Activated T-helper 17 cell treated with anti-CD3 and anti-CD28 coated beads, Interleukin-2, amount 50 U/mL, for 72 hours (primary cell): ENCODE results near the gene BEST1. TPM values are rescaled to one million over a fixed set of nuclear protein-coding genes. Genes with fewer than 3 reads are reported as not detected.
A peak's percentile ranks its signal among the peaks of the same experiment; 100 is the strongest.
"Not testable (repeated sequence)": the region's sequence is repeated elsewhere in the genome, so short reads cannot be mapped to it uniquely, and the experiment has no call there.

ENCODE experiments used
- ATAC-seq: fragments of 150-1000 bp; cut with Tn5 transposase; replicated peaks from 2 replicates; pipeline ENCODE4 v1.10.0; 2021; ENCODE audit warnings: mild to moderate bottlenecking, moderate library complexity
- H3K27ac Mint-ChIP-seq: one replicate; pipeline ENCODE4 v1.8.0; 2022; ENCODE audit warnings: mixed read lengths
- H3K27me3 Mint-ChIP-seq: one replicate; pipeline ENCODE4 v1.8.0; 2022; ENCODE audit warnings: mixed read lengths
- H3K36me3 Mint-ChIP-seq: one replicate; pipeline ENCODE4 v1.8.0; 2022; ENCODE audit warnings: low read depth, mild to moderate bottlenecking, mixed read lengths
- H3K4me1 Mint-ChIP-seq: one replicate; pipeline ENCODE4 v1.8.0; 2022; ENCODE audit warnings: mixed read lengths
- H3K4me3 Mint-ChIP-seq: one replicate; pipeline ENCODE4 v1.8.0; 2022; ENCODE audit warnings: mild to moderate bottlenecking, mixed read lengths
- H3K9me3 Mint-ChIP-seq: one replicate; pipeline ENCODE4 v1.8.0; 2022; ENCODE audit warnings: mixed read lengths
- total RNA-seq, 2 donors: library from RNA; stranded (reverse); gene quantifications; one replicate each; pipeline ENCODE4 v1.2.3, GENCODE V29; 2022

BEST1 gene
- total RNA-seq, 2 donors from 2014 or later = 0.05 to 0.24 TPM

- no peaks in the 10 kb centered on the region for H3K27me3 Mint-ChIP-seq
- no peaks in the 10 kb centered on the region for H3K4me1 Mint-ChIP-seq
- H3K4me3 Mint-ChIP-seq = no peak overlapping the region
- ATAC-seq = no peak
- no peak overlapping the region for H3K27ac Mint-ChIP-seq
- H3K9me3 Mint-ChIP-seq = peaks cover 8% of the 10 kb centered on the region
- peaks cover 6% of the 10 kb centered on the region for H3K36me3 Mint-ChIP-seq
Observed at GRCh38 chr11:61985869-61986268, 35.7 kb downstream of the BEST1 start.

GRCh38 chr11:61994981-61995380 lies 44.8 kb downstream of the BEST1 start:
- Mint-ChIP-seq H3K4me3 (no peak overlapping the region), H3K4me1 (no peaks in the 10 kb centered on the region), H3K36me3 (peaks cover 12% of the 10 kb centered on the region), H3K27me3 (no peaks in the 10 kb centered on the region), H3K27ac (no peak overlapping the region), H3K9me3 (peaks cover 7% of the 10 kb centered on the region)
- ATAC-seq = no peak

- Mint-ChIP-seq H3K27me3 (no peaks in the 10 kb centered on the region), H3K9me3 (peaks cover 7% of the 10 kb centered on the region), H3K4me3 (no peak overlapping the region), H3K4me1 (no peaks in the 10 kb centered on the region), H3K36me3 (peaks cover 12% of the 10 kb centered on the region), H3K27ac (no peak overlapping the region)
- ATAC-seq = no peak
Observed at GRCh38 chr11:61996933-61997332, 46.8 kb downstream of the BEST1 start.

- H3K27ac Mint-ChIP-seq = peak overlapping the region; percentile 3
- no peaks in the 10 kb centered on the region for H3K27me3 Mint-ChIP-seq
Observed at GRCh38 chr11:61999141-61999975, 49.2 kb downstream of the BEST1 start.

GRCh38 chr11:62000539-62001446 lies 50.6 kb downstream of the BEST1 start:
- peaks cover 12% of the 10 kb centered on the region for H3K36me3 Mint-ChIP-seq
- ATAC-seq = no peak
- H3K27me3 Mint-ChIP-seq = no peaks in the 10 kb centered on the region
- no peak overlapping the region for H3K27ac Mint-ChIP-seq
- no peak overlapping the region for H3K4me3 Mint-ChIP-seq
- no peaks in the 10 kb centered on the region for H3K4me1 Mint-ChIP-seq
- H3K9me3 Mint-ChIP-seq = peaks cover 7% of the 10 kb centered on the region

More at GRCh38 chr11:61999141-61999975, 49.2 kb downstream of the BEST1 start:
- no peak for ATAC-seq
- Mint-ChIP-seq H3K4me1 (no peaks in the 10 kb centered on the region), H3K36me3 (peaks cover 12% of the 10 kb centered on the region), H3K9me3 (peaks cover 7% of the 10 kb centered on the region), H3K4me3 (no peak overlapping the region)

- Mint-ChIP-seq H3K27me3 (no peaks in the 10 kb centered on the region), H3K27ac (no peak overlapping the region), H3K4me1 (no peaks in the 10 kb centered on the region), H3K36me3 (peaks cover 12% of the 10 kb centered on the region), H3K9me3 (peaks cover 7% of the 10 kb centered on the region), H3K4me3 (no peak overlapping the region)
- ATAC-seq = no peak
Observed at GRCh38 chr11:62001450-62002191, 51.5 kb downstream of the BEST1 start.

GRCh38 chr11:62002283-62002682 lies 52.1 kb downstream of the BEST1 start:
- not testable (repeated sequence) for ATAC-seq, H3K9me3 Mint-ChIP-seq, H3K4me3 Mint-ChIP-seq, H3K4me1 Mint-ChIP-seq, H3K27ac Mint-ChIP-seq, H3K27me3 Mint-ChIP-seq
- H3K36me3 Mint-ChIP-seq = peaks cover 12% of the 10 kb centered on the region

- H3K27ac Mint-ChIP-seq = no peak overlapping the region
- no peak for ATAC-seq
- H3K9me3 Mint-ChIP-seq = peaks cover under 1% of the 10 kb centered on the region
- no peaks in the 10 kb centered on the region for H3K4me1 Mint-ChIP-seq
- no peak overlapping the region for H3K4me3 Mint-ChIP-seq
- no peaks in the 10 kb centered on the region for H3K27me3 Mint-ChIP-seq
- no peaks in the 10 kb centered on the region for H3K36me3 Mint-ChIP-seq
Observed at GRCh38 chr11:62004473-62004872, 54.3 kb downstream of the BEST1 start.

- Mint-ChIP-seq H3K4me1 (no peaks in the 10 kb centered on the region), H3K9me3 (no peaks in the 10 kb centered on the region), H3K36me3 (no peaks in the 10 kb centered on the region), H3K4me3 (no peak overlapping the region), H3K27me3 (no peaks in the 10 kb centered on the region), H3K27ac (no peak overlapping the region)
- ATAC-seq = peak; percentile 80
Observed at GRCh38 chr11:62008193-62008592, 58.0 kb downstream of the BEST1 start.

GRCh38 chr11:62010935-62011528 lies 60.9 kb downstream of the BEST1 start:
- Mint-ChIP-seq H3K27me3 (no peaks in the 10 kb centered on the region), H3K4me3 (no peak overlapping the region), H3K36me3 (no peaks in the 10 kb centered on the region), H3K27ac (no peak overlapping the region), H3K9me3 (no peaks in the 10 kb centered on the region), H3K4me1 (no peaks in the 10 kb centered on the region)
- no peak for ATAC-seq

GRCh38 chr11:62011881-62012280 lies 61.7 kb downstream of the BEST1 start:
- no peaks in the 10 kb centered on the region for H3K27me3 Mint-ChIP-seq
- H3K9me3 Mint-ChIP-seq = no peaks in the 10 kb centered on the region
- no peak overlapping the region for H3K27ac Mint-ChIP-seq
- no peaks in the 10 kb centered on the region for H3K4me1 Mint-ChIP-seq
- ATAC-seq = no peak
- no peak overlapping the region for H3K4me3 Mint-ChIP-seq
- H3K36me3 Mint-ChIP-seq = no peaks in the 10 kb centered on the region

GRCh38 chr11:62012451-62012831 lies 62.3 kb downstream of the BEST1 start:
- H3K27me3 Mint-ChIP-seq = no peaks in the 10 kb centered on the region
- H3K27ac Mint-ChIP-seq = peak overlapping the region; percentile 36
- no peak overlapping the region for H3K4me3 Mint-ChIP-seq
- no peaks in the 10 kb centered on the region for H3K36me3 Mint-ChIP-seq
- no peaks in the 10 kb centered on the region for H3K9me3 Mint-ChIP-seq
- ATAC-seq = no peak
- H3K4me1 Mint-ChIP-seq = no peaks in the 10 kb centered on the region

- Mint-ChIP-seq H3K27me3 (no peaks in the 10 kb centered on the region), H3K4me1 (no peaks in the 10 kb centered on the region)
- ATAC-seq = no peak
Observed at GRCh38 chr11:62012832-62013461, 62.8 kb downstream of the BEST1 start.

More at GRCh38 chr11:62012832-62013461, 62.8 kb downstream of the BEST1 start:
- no peaks in the 10 kb centered on the region for H3K36me3 Mint-ChIP-seq
- no peaks in the 10 kb centered on the region for H3K9me3 Mint-ChIP-seq
- H3K4me3 Mint-ChIP-seq = no peak overlapping the region
- H3K27ac Mint-ChIP-seq = peak overlapping the region; percentile 36
